HG02852 (cell line): Measurements from ENCODE around the gene MYO3B.
"Not testable (repeated sequence)": the region's sequence is repeated elsewhere in the genome, so short reads cannot be mapped to it uniquely, and the experiment has no call there.

Experiments
- ATAC-seq: cut with Tn5 transposase; IDR thresholded peaks from one replicate; pipeline ENCODE4 v1.9.1; 2021; ENCODE audit warnings: mild to moderate bottlenecking, moderate library complexity; ENCODE audit not compliant: unreplicated experiment

The MYO3B gene

DNA sequence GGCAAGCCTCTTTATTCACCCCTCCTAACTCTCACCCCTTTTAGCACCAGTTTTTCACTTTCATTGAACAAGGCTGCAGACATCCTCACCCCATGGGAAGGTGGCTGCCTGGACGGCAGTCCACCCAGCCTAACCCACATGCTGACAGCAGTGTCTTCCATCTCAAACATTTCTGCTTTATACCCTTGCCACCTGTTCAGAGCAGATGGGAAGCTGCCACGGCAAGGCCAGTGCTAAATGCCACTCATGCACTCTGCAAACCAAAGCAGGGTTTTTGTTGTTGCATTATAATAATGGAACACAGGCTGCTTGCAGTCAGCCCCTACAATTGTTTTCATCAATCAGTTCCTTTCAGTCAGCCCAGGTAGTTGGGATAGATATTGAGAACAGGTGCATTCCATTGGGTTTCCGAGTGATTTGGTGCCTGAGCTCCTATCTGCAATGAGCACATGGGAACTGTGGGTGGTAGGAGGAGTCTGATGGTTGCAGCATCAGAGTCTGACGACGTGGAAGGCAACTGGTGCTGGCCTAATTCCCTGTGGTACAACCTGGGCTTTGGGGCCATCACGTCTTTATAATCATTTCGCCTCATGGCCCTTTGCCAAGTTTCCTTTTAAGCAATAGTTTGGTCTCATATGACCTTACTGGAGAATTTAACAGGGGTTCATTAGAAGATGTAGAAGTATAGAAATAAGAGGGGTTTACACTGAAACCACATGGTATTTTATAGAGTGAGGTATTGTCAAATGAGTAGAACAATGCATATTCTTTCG lies 284.7 kb downstream of the MYO3B start:
- no peak for ATAC-seq

DNA sequence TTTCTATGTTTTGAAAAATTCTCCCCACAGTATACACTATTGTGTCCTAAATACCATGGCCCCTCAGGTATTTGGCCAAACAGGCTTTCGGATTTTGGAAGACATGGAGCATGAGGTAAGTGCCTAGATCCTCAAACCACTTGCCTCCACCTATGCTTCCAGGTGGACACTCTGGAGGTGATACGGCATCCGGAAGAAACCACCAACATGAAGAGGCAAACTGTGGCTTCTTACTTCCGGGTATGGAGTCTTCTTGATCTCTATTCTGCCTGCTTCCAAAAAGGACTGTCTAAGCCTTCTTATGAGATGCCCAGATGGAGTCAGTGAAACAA lies 285.2 kb downstream of the MYO3B start:
- ATAC-seq, result no peak

DNA sequence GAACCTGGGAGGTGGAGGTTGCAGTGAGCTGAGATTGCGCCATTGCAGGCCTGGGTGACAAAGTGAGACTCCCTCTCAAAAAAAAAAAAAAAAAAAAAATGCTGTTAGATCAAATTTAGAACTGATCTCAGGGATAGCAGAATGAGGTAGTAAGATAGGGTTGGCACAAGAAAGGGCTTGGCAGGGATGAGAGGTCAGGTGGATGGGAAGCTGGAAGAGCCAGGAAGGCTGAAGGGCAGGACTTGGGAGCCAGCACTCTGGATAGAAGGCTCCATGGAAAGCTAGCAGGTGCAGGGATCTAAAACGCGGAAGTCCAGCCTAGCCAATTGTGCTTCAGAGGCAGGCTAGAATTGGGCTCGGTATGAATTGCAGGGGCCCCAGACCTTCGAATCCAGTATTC lies 286.3 kb downstream of the MYO3B start:
- no peak for ATAC-seq

DNA sequence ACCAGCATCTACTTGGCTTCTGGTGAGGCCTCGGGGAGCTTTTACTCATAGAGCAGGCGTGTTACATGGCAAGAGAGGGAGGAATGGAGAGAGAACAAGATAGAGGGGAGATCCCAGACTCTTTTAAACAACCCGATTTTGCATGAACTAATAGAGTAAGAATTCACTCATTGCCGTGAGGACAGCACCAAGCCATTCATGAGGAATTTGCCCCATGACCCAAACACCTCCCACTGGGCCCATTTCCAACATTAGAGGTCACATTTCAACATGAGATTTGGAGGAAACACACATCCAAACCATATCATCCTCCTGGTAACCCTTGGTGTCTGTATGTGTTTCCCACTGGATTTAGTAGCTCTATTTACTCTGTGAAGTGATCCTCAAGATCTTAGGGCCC lies 287.3 kb downstream of the MYO3B start:
- ATAC-seq, result no peak

- no peak for ATAC-seq
Observed at GRCh38 chr2:170466632-170467031, 288.7 kb downstream of the MYO3B start.

DNA sequence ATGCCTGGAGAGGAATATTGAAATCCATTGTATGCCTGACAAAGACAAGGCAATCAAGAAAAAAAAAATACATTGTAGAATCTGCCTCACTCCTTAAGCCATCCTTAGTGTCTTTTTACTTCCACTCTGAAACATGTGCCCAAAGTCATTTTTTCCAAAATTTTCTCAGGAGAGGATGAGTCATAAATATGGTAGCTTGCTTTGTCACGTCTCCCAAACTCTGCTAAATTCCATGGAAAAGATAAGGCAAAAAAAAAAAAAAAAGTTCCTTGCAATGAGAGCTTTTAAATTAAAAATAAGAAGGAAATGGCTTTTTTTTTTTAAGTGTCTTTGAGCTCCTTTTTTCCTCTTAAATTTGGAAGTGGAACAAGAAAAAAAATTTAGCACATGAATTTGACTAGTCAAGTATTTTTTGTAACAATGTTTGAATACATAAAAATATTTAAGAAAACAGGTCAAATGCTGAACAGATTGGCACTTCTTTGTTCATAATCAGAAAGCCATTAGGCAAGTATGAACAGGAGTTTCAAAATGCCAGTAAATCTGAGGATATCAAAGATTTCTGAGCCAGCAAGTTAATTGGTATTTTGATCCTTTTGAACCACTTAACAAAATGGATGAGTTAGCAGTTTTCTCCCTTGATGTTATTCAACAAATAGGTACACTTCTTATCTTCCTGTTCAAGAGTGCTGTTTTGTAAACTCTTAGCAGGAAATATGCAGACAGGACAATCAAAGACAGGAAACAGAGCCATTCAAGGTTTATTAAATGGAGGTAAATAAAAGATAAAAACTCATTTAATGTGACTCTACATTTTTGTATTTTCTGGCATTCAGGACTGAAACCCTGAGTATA lies 289.8 kb downstream of the MYO3B start:
- ATAC-seq, result no peak

GRCh38 chr2:170468557-170468956 lies 290.6 kb downstream of the MYO3B start:
- no peak for ATAC-seq

DNA sequence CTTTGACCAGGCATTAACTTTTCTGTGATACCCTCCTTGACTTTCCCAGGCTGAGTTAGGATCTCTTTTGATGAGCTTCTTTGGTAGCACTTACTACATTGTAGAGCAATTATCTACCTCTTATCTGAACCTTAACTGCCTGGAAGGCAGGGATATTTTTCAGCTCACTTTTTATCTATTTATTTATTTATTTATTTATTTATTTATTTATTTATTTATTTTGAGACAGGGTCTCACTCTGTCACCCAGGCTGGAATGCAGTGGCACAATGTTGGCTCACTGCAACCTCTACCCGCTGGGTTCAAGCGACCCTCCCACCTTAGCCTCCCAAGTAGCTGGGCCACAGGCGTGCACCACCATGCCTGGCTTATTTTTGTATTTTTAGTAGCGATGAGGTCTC lies 294.6 kb downstream of the MYO3B start:
- ATAC-seq, result not testable (repeated sequence)

GRCh38 chr2:170475878-170476277 lies 297.9 kb downstream of the MYO3B start:
- ATAC-seq, result no peak

DNA sequence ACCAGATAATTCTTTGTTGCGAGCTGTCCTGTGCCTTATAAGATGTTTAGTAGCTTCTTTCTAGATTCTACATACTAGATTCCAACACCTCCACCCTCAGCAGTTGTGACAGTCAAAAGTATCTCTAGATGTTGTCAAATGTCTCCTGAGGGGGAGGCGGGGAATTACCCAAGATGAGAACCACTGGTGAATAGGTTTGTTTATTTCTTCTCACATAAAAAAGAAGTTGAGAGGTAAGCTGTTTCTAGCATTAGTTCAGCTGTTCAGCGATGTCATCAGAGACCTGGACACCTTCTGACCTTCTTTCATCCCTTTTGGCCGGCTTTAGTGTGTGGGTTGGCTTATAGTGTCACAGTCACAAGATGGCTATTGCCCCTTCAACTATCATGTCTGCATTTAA lies 299.7 kb downstream of the MYO3B start:
- no peak for ATAC-seq

- no peak for ATAC-seq
Observed at GRCh38 chr2:170481201-170481600, 303.3 kb downstream of the MYO3B start.

DNA sequence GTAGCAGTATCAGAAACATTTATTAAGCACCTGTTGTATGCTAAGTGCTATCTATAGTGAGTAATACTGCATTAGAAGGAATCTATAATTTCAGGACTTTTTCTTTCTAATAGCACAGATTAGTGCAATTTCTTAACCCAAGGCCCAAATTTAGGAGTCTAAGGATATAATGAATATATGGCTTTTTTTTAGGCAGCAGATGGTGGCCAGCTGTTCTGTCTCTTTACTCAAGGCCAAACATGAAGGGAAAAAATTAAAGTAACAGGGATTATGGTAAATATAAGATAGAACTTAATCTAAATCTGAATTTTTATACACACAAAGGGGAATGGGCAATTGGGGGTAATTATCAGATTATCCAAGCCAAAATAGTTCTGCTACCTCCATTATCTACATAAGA lies 306.6 kb downstream of the MYO3B start:
- no peak for ATAC-seq

GRCh38 chr2:170485254-170486026 lies 307.5 kb downstream of the MYO3B start:
- no peak for ATAC-seq

- no peak for ATAC-seq
Observed at GRCh38 chr2:170486730-170487129, 308.8 kb downstream of the MYO3B start.

DNA sequence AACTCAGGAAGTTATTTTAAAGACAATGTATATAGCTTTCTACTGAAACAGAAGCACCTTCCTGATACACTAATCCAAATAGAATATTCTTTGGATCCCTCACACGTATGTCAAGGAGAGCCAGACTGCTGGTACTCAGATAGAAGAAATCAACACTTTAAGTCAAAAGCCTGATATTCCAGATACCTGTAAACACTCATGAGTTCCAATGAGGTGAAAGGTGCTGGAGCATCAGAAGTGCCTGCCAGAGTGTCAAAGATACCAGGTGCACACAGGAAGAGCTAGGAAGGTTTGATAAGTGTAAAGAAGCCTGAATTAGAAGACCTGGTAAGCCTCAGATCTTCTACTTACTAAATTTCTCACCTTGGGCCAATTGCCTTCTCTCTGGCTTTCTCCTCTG lies 310.9 kb downstream of the MYO3B start:
- no peak for ATAC-seq

DNA sequence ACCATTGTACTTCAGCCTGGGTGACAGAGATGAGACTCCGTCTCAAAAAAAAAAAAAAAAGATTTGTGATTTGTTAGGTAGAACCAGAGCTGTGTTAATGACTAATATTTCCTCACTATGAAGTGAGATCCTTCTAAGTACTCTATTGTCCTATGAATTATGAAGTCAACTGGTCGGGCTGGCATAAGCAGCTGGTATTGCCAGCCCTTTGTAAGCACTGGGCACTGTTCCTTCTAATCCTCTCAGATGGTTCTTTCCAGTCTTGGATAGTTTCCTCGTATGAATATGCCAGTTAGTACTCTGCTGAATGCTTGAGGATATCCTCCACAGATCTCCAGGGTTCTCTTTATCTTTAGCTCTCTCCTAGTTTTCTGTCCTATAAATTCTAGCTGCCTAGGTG lies 314.1 kb downstream of the MYO3B start:
- no peak for ATAC-seq

DNA sequence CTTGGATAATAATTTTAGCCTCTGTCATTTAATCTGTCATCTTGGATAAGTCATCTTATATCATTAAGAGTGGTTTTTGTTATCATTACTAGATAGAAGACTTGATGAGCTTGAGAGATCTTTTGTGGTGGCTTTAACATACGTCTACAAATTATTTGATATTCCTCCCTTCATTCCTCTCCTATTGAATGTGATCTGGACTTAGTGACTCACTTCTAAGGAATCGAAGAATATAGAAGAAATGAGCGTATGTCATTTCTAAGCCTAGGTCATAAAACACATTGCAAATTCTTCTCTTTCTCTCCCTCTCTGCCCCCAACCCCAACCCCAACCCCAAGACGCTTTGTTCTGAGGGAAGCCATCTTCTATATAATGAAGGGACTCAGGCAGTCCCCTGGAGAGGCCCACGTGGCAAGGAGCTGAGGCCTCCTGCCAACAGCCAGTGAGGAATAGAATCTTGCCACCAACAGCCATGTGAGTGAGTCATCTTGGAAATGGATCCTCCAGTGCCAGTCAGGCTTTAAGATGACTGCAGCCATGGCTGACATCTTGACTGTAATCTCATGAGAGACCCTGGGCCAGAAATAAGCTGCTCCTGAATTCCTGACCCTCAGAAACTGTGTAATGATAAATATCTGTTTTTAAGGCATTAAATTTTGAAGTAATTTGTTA lies 315.6 kb downstream of the MYO3B start:
- no peak for ATAC-seq

DNA sequence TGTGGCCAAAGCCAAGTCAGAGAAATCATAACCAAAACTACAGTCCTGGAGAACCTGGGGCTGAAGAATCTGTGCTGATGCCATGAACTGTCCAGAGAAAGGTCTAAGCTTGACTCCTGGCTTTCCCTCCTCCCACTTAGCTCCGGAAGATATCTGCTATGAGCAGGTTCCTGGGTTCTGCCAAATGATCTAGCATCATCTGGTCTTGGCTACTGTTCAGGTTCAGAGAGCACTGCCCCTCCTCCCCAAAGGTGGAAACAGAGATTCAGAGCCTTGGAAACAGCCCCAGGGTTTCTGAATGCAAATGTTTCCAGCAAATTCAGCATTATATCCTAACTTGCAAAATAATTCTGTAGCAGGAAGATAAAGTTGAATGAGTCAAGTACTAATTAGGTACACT lies 317.9 kb downstream of the MYO3B start:
- no peak for ATAC-seq

GRCh38 chr2:170498619-170499018 lies 320.7 kb downstream of the MYO3B start:
- no peak for ATAC-seq

DNA sequence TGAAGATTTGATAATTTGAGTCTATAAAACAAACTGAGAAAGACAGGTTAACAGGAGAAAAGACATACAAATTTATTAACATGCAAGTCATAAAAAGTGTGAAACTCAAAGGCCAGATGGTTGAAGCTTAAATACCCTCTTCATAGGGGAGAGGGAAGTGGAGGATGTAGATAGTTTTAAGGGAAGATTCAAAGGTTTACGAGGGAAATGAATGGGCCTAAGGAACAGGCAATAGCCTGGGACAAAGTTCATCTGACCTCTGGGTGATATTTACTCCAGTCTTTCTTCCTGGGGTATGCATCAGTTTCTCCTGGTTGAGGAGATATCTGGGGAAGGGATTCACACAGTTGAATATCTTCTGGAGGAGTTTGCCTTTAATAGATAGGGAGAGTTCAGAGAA lies 322.2 kb downstream of the MYO3B start:
- ATAC-seq, result no peak

DNA sequence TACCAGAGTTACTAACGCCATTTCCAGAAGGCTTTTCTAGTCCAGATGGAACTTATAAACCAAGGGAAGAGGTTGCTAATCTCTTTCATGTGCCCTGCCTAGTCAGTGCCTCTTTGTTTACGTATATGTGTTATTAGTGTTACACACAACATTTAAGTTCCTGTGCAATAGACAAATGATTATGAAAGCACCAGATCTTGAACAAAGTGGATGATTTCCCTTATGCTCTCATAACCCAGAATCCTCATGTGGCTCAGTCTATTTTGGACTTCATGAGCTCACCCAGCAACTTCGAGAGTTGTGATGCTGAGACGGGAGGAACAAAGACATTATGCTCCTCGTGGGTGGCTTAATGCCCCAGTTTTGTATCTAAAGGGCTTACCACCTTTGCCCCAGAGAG lies 322.8 kb downstream of the MYO3B start:
- no peak for ATAC-seq
